ENCODE data around the gene C11orf58. TPM values are rescaled to one million over a fixed set of nuclear protein-coding genes. Genes with fewer than 3 reads are reported as not detected.

The C11orf58 gene
- total RNA-seq, 1 donor from 2014 or later, result 105 TPM

DNA sequence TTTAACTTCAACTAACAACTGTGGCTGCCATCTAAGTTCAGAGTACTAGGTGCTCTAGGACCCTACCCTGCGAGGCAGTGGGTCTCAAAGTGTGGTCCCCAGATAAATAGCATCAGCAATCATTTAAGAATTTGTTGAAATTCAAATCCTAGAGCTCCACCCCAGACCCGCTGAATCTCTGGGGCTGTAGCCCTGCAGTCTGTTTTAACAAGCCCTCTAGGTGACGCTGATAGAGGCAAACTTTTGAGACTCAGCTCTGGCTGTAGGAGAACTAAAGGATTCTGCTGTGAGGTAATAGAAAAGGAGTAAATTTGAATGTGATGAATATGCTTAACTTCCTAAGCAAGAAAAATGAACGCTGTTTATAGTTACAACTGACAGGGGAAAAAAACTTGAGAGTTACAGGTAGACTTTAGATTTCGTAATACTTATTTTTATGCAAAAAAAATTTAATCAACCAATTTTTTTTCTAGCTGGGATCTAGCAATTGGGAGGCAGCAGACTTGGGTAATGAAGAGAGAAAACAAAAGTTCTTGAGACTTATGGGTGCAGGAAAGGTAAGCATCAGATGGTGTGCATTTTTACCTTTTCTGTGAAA, 5.8 kb downstream of the C11orf58 start:
- Histone ChIP-seq H3K4me3 (no peak overlapping the region), H3K9me3 (replicated peaks) (no peaks in the 10 kb centered on the region), H3K4me1 (peaks cover 90% of the 10 kb centered on the region), H3K27ac (replicated peaks) (no peak overlapping the region), H3K27me3 (ENCODE audit: low read depth) (no peaks in the 10 kb centered on the region), H3K36me3 (peaks cover 54% of the 10 kb centered on the region)
- intact Hi-C loops (cut with micrococcal nuclease), result no loop called here
- TF ChIP-seq, protein P1, sequence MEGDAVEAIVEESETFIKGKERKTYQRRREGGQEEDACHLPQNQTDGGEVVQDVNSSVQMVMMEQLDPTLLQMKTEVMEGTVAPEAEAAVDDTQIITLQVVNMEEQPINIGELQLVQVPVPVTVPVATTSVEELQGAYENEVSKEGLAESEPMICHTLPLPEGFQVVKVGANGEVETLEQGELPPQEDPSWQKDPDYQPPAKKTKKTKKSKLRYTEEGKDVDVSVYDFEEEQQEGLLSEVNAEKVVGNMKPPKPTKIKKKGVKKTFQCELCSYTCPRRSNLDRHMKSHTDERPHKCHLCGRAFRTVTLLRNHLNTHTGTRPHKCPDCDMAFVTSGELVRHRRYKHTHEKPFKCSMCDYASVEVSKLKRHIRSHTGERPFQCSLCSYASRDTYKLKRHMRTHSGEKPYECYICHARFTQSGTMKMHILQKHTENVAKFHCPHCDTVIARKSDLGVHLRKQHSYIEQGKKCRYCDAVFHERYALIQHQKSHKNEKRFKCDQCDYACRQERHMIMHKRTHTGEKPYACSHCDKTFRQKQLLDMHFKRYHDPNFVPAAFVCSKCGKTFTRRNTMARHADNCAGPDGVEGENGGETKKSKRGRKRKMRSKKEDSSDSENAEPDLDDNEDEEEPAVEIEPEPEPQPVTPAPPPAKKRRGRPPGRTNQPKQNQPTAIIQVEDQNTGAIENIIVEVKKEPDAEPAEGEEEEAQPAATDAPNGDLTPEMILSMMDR (IDR thresholded peaks at IDR 0.05; ENCODE audit: borderline replicate concordance), result no peak
- no peak for DNase-seq

DNA sequence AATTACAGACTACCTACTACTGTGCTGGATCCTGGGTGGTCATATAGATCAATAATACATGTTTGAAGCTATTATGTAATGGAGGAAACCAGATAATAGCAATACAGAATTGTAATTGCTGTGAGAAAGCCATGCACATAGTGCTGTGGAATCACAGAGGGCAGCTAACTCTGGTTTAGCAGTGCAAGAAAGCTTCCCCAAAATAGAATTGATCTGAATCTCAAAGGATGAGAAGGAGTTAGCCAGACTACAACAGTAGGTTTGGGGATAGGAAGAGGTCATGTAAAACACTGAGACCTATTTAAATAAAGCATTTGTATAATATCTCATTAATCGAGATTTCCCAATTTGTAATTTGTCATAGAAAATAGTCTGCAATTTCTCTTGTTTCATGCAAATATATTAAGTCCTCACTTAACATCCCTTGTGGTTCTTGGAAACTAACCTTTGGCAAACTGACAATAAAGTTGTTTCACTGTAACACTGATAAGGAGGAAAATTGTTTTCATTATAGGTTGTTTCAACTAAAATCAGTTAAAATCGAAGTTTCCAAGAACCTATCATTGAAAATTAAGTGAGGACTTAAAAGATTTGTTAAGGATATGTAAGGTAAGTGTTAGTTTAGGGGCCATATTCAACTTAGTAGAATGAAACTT, 7.6 kb downstream of the C11orf58 start:
- Histone ChIP-seq H3K4me3 (no peak overlapping the region), H3K27ac (replicated peaks) (peak overlapping the region; percentile 17), H3K4me1 (peaks cover 71% of the 10 kb centered on the region), H3K36me3 (peaks cover 72% of the 10 kb centered on the region), H3K27me3 (ENCODE audit: low read depth) (no peaks in the 10 kb centered on the region), H3K9me3 (replicated peaks) (no peaks in the 10 kb centered on the region)
- TF ChIP-seq, protein P1 (IDR thresholded peaks at IDR 0.05; ENCODE audit: borderline replicate concordance), result no peak
- intact Hi-C loops (cut with micrococcal nuclease), result no loop called here
- no peak for DNase-seq

DNA sequence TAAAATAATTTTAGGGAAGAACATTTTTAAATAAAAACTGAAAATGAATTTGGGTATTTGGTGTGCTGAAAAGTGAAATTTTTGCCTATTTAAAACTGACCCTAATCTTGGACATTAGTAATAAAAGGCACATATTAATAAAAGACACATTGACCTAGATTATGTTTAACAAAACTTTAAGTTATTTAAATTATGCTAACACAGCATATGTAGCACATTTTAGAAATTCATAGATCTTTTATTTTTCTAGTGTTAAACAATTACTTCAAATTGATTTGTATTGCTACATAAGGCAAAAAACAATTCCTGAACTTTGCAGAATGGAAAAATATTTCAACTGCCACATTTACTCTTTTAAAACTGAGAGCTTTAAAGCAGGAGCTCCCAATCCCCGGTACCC, 10.6 kb downstream of the C11orf58 start:
- H3K4me3 ChIP-seq, result no peak overlapping the region
- no peak overlapping the region for H3K27ac ChIP-seq (replicated peaks)
- H3K36me3 ChIP-seq, result peaks cover 96% of the 10 kb centered on the region
- no peaks in the 10 kb centered on the region for H3K27me3 ChIP-seq (ENCODE audit: low read depth)
- TF ChIP-seq, protein P1 (IDR thresholded peaks at IDR 0.05; ENCODE audit: borderline replicate concordance), result no peak
- peaks cover 41% of the 10 kb centered on the region for H3K4me1 ChIP-seq
- H3K9me3 ChIP-seq (replicated peaks), result no peaks in the 10 kb centered on the region
- DNase-seq, result no peak
- intact Hi-C loops (cut with micrococcal nuclease), result no loop called here

DNA sequence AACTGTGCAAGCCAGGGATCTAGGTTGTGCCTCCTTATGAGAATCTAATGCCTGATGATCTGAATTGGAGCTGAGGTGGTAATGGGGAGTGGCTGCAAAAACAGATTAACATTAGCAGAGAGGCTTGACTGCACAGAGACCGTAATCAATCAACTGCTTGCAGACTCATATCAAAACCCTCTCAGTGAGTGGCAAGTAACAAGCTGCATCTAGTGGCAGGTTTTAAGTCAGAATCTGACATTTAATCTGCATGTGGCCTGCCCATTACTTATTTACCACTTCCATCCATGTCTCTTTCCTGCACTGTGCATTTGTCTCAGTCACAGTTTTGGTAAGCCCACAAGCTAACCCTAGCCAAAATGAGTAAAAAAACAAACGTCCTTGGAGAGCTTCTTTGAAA, 11.2 kb downstream of the C11orf58 start:
- Histone ChIP-seq H3K4me1 (peaks cover 35% of the 10 kb centered on the region), H3K27me3 (ENCODE audit: low read depth) (no peaks in the 10 kb centered on the region), H3K27ac (replicated peaks) (no peak overlapping the region), H3K9me3 (replicated peaks) (no peaks in the 10 kb centered on the region), H3K36me3 (peaks cover 99% of the 10 kb centered on the region), H3K4me3 (no peak overlapping the region)
- TF ChIP-seq, protein P1 (IDR thresholded peaks at IDR 0.05; ENCODE audit: borderline replicate concordance), result no peak
- no peak for DNase-seq
- intact Hi-C loops (cut with micrococcal nuclease), result no loop called here

DNA sequence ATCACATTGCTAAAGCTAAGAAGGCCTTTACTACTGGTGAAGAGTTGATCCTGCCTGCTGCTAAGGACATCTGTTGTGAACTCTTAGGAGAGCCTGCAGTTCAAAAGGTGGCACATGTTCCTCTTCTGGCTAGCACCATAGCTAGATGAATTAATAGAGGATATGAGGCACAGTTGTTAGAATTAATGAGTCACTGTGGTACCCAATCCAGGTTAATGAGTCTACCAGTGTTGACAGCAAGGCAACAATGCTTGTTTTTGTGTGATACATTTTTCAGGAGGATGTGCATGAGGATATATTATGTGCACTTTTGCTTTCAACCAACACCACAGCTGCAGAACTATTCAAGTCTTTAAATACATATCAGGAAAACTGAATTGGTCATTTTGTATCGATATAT, 12.0 kb downstream of the C11orf58 start:
- H3K4me3 ChIP-seq, result no peak overlapping the region
- no peak overlapping the region for H3K27ac ChIP-seq (replicated peaks)
- no peaks in the 10 kb centered on the region for H3K27me3 ChIP-seq (ENCODE audit: low read depth)
- TF ChIP-seq, protein P1 (IDR thresholded peaks at IDR 0.05; ENCODE audit: borderline replicate concordance), result no peak
- intact Hi-C loops (cut with micrococcal nuclease), result no loop called here
- no peaks in the 10 kb centered on the region for H3K9me3 ChIP-seq (replicated peaks)
- H3K4me1 ChIP-seq, result peaks cover 28% of the 10 kb centered on the region
- DNase-seq, result no peak
- H3K36me3 ChIP-seq, result peaks cover 99% of the 10 kb centered on the region

Measured in left ventricle myocardium inferior (tissue), 1 donor.